ENCODE measurements around the gene KCNQ1.

GRCh38 chr11:2399488-2400068, 45.2 kb upstream of the KCNQ1 start:
- TF ChIP-seq CTCF (IDR thresholded peaks at IDR 0.05): no peak
- TF ChIP-seq POLR2A (IDR thresholded peaks at IDR 0.05): no peak
